Measurements from ENCODE around the gene TENT4A. TPM values are rescaled to one million over a fixed set of nuclear protein-coding genes. Genes with fewer than 3 reads are reported as not detected.

TENT4A gene
- total RNA-seq, 2 donors from 2014 or later = 44.2 to 44.3 TPM

- DNase-seq (ENCODE audit: low spot score in 2 of 2) = no peak
- Mint-ChIP-seq H3K27ac (no peak overlapping the region), H3K36me3 (no peaks in the 10 kb centered on the region), H3K9me3 (no peaks in the 10 kb centered on the region)
- ATAC-seq = peak in 1 of 2 donors; percentile 44
These were observed 26.3 kb upstream of the TENT4A start for GRCh38 chr5:6686915-6687409.

- no peaks in the 10 kb centered on the region for H3K9me3 Mint-ChIP-seq
- ATAC-seq (no peak), DNase-seq (ENCODE audit: low spot score in 2 of 2) (no peak)
- H3K27ac Mint-ChIP-seq = no peak overlapping the region
- H3K36me3 Mint-ChIP-seq = no peaks in the 10 kb centered on the region
These were observed 25.7 kb upstream of the TENT4A start for GRCh38 chr5:6687505-6687904.

- H3K27ac Mint-ChIP-seq = no peak overlapping the region
- DNase-seq (ENCODE audit: low spot score in 2 of 2) (no peak), ATAC-seq (peak; percentile 28 to 99)
- H3K9me3 Mint-ChIP-seq = no peaks in the 10 kb centered on the region
- H3K36me3 Mint-ChIP-seq = no peaks in the 10 kb centered on the region
These were observed 20.3 kb upstream of the TENT4A start for GRCh38 chr5:6692906-6693305.

GRCh38 chr5:6698696-6699095 is 14.5 kb upstream of the TENT4A start:
- ATAC-seq = no peak
- no peak for DNase-seq (ENCODE audit: low spot score in 2 of 2)
- H3K27ac Mint-ChIP-seq = no peak overlapping the region
- H3K36me3 Mint-ChIP-seq = no peaks in the 10 kb centered on the region
- no peaks in the 10 kb centered on the region for H3K9me3 Mint-ChIP-seq

- no peak for ATAC-seq
- no peak for DNase-seq (ENCODE audit: low spot score in 2 of 2)
- Mint-ChIP-seq H3K27ac (no peak overlapping the region), H3K36me3 (no peaks in the 10 kb centered on the region), H3K9me3 (no peaks in the 10 kb centered on the region)
These were observed 13.9 kb upstream of the TENT4A start for GRCh38 chr5:6699357-6699756.

GRCh38 chr5:6700074-6700684 is 13.1 kb upstream of the TENT4A start:
- no peak overlapping the region for H3K27ac Mint-ChIP-seq
- H3K36me3 Mint-ChIP-seq = no peaks in the 10 kb centered on the region
- no peaks in the 10 kb centered on the region for H3K9me3 Mint-ChIP-seq
- ATAC-seq (no peak), DNase-seq (ENCODE audit: low spot score in 2 of 2) (no peak)

GRCh38 chr5:6700685-6701355 is 12.4 kb upstream of the TENT4A start:
- Mint-ChIP-seq H3K9me3 (no peaks in the 10 kb centered on the region), H3K27ac (no peak overlapping the region), H3K36me3 (no peaks in the 10 kb centered on the region)
- ATAC-seq (no peak), DNase-seq (ENCODE audit: low spot score in 2 of 2) (no peak)

GRCh38 chr5:6701491-6701890 is 11.7 kb upstream of the TENT4A start:
- no peaks in the 10 kb centered on the region for H3K9me3 Mint-ChIP-seq
- no peak overlapping the region for H3K27ac Mint-ChIP-seq
- DNase-seq (ENCODE audit: low spot score in 2 of 2) (no peak), ATAC-seq (no peak)
- no peaks in the 10 kb centered on the region for H3K36me3 Mint-ChIP-seq

- no peak overlapping the region for H3K27ac Mint-ChIP-seq
- no peaks in the 10 kb centered on the region for H3K36me3 Mint-ChIP-seq
- no peaks in the 10 kb centered on the region for H3K9me3 Mint-ChIP-seq
- no peak for DNase-seq (ENCODE audit: low spot score in 2 of 2)
- no peak for ATAC-seq
These were observed 10.6 kb upstream of the TENT4A start for GRCh38 chr5:6702633-6703032.

- ATAC-seq (no peak), DNase-seq (ENCODE audit: low spot score in 2 of 2) (no peak)
- Mint-ChIP-seq H3K9me3 (no peaks in the 10 kb centered on the region), H3K36me3 (no peaks in the 10 kb centered on the region), H3K27ac (no peak overlapping the region)
These were observed 9.4 kb upstream of the TENT4A start for GRCh38 chr5:6703806-6704205.

GRCh38 chr5:6704361-6704851 is 8.8 kb upstream of the TENT4A start:
- H3K27ac Mint-ChIP-seq = peak overlapping the region in 1 of 2 donors; percentile 15
- no peaks in the 10 kb centered on the region for H3K9me3 Mint-ChIP-seq
- no peaks in the 10 kb centered on the region for H3K36me3 Mint-ChIP-seq
- ATAC-seq (no peak), DNase-seq (ENCODE audit: low spot score in 2 of 2) (no peak)

- ATAC-seq (peak in 1 of 2 donors; percentile 72), DNase-seq (ENCODE audit: low spot score in 2 of 2) (no peak)
- peak overlapping the region in 1 of 2 donors; percentile 3 for H3K27ac Mint-ChIP-seq
- no peaks in the 10 kb centered on the region for H3K36me3 Mint-ChIP-seq
- H3K9me3 Mint-ChIP-seq = no peaks in the 10 kb centered on the region
These were observed 8.1 kb upstream of the TENT4A start for GRCh38 chr5:6705088-6705487.

- ATAC-seq = no peak
- DNase-seq (ENCODE audit: low spot score in 2 of 2) = no peak
- H3K36me3 Mint-ChIP-seq = peaks cover 0 to 4% of the 10 kb centered on the region in 2 donors
- no peak overlapping the region for H3K27ac Mint-ChIP-seq
- no peaks in the 10 kb centered on the region for H3K9me3 Mint-ChIP-seq
These were observed 7.3 kb upstream of the TENT4A start for GRCh38 chr5:6705959-6706358.

GRCh38 chr5:6707852-6708251 is 5.4 kb upstream of the TENT4A start:
- ATAC-seq (no peak), DNase-seq (ENCODE audit: low spot score in 2 of 2) (no peak)
- Mint-ChIP-seq H3K9me3 (no peaks in the 10 kb centered on the region), H3K27ac (peak overlapping the region in 1 of 2 donors; percentile 35), H3K36me3 (peaks cover 0 to 4% of the 10 kb centered on the region in 2 donors)

- no peaks in the 10 kb centered on the region for H3K9me3 Mint-ChIP-seq
- ATAC-seq (no peak), DNase-seq (ENCODE audit: low spot score in 2 of 2) (no peak)
- peaks cover 0 to 4% of the 10 kb centered on the region in 2 donors for H3K36me3 Mint-ChIP-seq
- H3K27ac Mint-ChIP-seq = no peak overlapping the region
These were observed 4.4 kb upstream of the TENT4A start for GRCh38 chr5:6708814-6709213.

GRCh38 chr5:6710070-6710469 is 3.2 kb upstream of the TENT4A start:
- no peaks in the 10 kb centered on the region for H3K9me3 Mint-ChIP-seq

GRCh38 chr5:6710551-6711318 is 2.5 kb upstream of the TENT4A start:
- Mint-ChIP-seq H3K27ac (no peak overlapping the region), H3K36me3 (peaks cover 3 to 5% of the 10 kb centered on the region in 2 donors), H3K9me3 (no peaks in the 10 kb centered on the region)
- ATAC-seq (no peak), DNase-seq (ENCODE audit: low spot score in 2 of 2) (peak in 1 of 2 donors; percentile 0)

More at GRCh38 chr5:6710070-6710469, 3.2 kb upstream of the TENT4A start:
- no peak for DNase-seq (ENCODE audit: low spot score in 2 of 2)
- no peak overlapping the region for H3K27ac Mint-ChIP-seq
- H3K36me3 Mint-ChIP-seq = peaks cover 0 to 4% of the 10 kb centered on the region in 2 donors
- ATAC-seq = no peak
